HG03097 (cell line): ENCODE data around the gene LINC00237.

ENCODE experiments used
- ATAC-seq: cut with Tn5 transposase; IDR thresholded peaks from one replicate; pipeline ENCODE4 v1.9.1; 2021; ENCODE audit not compliant: unreplicated experiment, low FRiP score

LINC00237 gene

DNA sequence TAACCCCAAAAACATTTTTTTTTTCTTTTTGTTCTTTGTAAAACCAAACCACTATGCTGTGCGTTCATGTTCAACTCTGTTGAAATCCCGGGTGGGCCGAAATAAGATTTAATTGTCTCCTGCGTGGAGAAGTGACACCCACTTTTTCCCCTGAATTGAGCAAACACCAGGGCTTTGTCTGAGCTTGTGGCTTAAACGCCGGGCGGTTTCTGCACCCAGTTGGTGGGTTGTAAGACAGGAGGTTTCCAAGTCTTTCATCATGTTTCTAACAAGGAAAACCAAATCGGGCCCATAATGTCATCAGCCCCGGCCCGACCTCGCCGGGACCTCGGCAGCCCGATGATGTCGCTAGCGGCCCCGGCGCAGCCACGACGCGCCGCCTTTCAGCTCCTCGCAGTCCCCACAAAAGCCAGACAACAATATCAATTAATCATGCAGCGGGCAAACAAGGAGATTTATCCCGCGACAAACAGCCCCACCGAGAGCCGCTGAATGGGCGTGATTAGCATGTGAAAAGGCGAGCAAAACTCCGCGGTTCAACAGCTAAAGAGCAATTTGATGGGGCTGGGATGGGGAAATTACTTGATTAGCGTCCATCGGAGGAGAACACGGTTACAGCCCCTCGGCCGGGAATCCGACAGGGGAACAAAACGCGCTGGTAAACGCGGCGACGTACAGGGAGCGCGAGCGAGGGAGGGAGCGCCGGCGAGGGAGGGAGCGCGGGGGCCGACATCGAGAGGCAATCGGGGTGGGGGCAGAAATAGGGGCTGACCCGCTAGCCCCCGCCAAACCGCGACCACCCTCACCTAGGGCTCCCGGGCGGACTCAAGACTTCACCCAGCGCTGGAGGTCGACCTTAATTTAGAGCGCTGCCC is 5.3 kb downstream of the LINC00237 start:
- no peak for ATAC-seq

DNA sequence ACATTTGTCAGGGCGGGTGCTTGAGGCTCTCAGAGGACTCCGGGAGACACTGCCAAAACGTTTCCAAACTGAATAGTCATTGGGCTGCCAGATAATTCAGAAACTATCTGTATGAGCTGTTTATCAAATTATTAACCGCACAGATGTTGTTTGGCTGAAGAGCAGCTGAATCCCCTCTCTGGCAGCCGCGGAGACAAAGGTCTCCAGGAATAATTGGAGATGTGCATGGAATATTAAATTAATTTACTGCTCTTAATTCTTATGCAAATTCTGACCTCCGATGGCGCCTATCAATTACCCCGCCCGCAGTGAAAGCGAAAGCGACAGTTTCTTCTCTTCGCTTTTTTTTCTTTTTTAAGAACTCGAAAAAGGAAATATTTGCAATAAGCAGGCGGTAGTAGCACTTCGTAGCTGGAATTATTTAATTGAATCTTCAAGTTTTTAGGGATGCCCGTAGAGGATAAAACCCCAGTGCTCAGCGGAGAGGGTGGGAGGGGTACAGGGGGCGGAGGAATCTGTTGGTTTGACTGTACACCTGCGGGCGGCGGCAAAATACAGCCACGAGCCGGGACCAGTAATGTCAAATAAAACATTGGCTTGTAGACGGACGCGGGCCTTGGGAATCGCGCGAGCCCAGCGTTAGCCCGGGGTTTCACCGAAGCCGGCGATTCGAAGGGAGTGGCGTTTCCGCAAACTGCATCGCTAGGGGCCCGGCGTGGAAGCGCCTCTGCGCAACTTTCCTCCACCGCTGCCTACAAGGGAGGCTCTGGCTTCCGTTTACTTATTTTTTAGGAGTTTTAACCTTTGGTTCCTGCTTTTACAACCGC is 6.2 kb downstream of the LINC00237 start:
- ATAC-seq = no peak

DNA sequence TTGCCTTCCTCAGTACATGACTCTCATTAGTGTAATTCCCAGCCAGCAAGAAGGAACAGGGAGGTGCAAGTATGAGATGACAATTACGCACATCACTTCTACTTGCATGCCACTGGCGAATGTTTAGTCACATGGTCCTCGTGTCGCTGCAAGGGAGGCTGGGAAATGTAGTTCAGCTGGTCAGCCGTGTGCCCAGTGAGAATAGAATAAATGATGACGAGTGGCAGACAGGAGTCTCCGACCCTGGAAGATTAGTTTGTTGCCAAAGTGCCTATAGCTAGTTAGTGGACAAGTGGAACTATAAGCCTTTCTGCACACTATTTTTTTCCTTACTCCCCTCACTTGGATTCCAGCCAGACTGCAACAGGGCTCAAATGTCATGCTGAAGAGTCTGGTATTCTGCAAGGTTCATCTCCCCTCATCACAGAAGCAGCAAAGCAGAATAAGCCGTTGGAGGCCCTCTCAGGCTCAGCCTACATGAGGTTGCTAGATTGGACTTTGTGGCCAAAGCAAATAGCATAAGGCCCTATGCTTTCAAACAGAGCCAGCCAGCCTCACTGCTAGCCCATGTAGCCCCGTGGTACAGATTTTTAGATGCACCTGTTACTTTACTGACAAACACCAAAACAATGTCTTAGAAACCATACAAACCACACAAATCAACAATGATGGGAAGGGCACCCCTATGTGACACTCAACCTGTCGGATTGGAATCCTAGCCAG is 9.7 kb downstream of the LINC00237 start:
- ATAC-seq = no peak

DNA sequence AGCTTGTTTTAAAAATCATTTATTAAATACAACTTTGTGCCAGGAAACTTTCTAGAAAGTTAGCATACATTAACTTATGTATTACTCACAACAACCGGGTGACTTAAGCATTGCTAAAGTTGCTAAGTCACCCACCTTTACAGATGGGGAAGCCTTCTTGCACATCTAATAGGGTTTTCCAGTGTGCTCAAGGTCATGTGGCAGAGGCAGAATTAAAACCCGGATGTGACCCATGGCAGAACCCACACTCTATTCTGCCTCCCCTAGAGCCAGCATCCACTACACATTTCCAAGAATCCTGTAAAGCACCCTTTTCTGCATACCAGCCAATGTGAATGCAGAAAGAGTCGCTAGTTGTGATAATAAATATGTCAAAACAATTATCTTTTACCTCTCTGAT is 13.4 kb downstream of the LINC00237 start:
- no peak for ATAC-seq

DNA sequence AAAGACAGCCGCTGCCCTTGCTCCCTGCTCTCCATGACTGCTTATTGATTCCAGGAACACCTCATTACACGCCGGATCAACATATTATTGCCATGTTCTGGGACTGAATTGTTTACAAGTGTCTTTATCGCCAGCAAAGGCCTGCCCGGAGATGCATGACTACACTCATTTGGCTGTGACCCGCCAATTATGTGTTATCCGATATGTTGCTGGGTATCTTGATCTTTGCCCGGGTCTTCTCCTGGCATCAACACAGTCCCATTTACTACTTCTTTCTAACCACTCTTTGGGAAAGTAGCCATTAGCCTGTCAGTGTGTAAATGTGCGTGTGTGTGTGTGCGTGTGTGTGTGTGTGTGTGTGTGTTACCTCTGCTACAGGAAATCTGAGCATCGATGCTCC is 15.4 kb downstream of the LINC00237 start:
- no peak for ATAC-seq

DNA sequence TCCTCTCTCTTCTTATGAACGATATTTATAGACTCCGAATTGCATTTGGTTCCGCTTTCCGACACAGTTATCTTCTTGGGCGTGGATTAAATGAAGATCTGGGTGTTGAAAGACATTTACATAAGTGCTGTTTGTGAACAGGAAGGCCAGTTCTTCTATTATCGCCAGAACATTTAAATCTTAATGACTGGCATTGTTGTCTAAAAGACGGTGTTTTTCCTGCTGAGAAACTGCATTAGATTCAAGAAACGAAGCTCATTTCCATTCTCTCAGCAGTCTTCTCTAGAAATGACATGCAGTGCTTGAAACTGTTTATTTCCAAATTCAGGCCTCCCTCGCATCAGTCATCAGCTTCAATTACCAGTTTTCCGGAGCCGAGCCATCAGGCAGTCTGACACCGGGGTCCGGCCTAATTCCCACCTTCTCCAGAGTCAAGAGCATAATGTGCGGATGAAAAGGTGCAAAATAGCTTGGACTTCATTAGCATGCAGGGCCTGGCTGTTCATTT is 16.0 kb downstream of the LINC00237 start:
- ATAC-seq = no peak

DNA sequence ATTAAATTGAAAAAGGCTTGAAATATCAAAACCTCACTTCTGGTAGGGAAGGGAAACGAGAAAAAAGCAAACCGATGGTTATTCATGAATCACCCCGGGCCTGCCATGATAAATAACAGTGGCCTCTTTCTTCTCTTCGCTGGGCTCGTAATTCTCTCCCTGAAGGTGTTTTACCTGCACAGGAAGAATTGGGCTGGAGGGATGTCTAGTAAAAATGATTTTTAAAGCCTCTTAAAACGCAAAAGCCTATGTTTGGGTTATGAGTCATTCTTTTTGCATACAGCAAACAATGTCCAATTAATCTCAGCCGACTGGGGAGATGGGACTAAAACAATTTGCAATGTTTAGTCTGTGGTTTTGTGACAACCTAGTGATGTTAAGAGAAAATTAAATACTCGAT is 16.8 kb downstream of the LINC00237 start:
- ATAC-seq = no peak

DNA sequence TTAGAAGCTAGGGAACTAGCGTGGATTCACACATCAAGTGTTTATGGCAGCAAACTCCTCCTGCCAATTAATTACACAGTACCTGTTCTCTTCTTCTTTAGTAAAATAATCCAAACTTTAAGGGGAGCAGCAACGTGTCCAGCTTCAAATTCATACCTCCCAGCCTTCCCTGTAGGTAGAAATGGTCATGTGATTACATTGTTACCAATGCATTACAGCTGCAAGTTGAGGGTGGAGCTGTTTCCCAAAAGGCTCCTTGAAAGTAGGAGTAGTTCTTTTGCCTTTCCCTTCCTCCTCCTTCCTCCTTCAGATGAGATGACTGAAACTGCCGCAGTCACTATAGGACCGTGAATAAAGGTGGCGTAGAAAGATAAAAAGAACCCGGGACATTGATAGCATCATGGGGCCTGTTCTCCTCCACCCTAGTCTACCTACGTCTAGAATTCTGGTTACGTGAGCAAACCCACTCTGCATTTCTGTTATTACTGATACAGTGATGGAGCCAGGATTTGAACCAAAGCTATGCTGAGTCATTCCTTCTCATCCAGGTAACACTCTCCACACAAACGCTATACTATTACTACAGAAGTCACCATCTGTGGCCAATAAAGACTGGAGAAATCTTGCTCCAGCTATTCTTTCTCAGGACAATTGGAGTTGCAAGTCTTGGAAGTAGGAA is 18.2 kb downstream of the LINC00237 start:
- ATAC-seq = no peak

DNA sequence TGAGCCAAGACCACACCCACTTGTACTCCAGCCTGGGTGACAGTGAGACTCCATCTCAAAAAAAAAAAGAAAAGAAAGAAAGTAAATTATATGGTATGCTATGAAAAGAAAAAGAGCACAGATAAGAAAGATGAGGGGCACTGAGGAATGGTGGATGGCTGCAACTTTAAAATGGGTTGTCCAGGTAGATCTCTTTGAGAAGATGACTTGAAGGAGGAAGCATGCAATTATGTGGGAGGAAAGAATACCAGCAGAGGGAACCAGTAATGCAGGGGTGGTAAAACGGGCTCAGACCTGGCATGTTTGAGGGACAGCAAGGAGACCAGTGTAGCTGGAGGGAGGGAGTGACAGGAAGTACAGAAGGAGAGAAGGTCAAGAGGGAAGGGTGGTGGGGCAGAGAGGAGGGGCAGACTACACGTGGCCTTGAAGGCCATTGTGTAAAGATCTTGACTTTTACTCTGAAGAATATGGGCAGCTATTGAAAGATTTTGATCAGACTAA is 22.3 kb downstream of the LINC00237 start:
- ATAC-seq = no peak

DNA sequence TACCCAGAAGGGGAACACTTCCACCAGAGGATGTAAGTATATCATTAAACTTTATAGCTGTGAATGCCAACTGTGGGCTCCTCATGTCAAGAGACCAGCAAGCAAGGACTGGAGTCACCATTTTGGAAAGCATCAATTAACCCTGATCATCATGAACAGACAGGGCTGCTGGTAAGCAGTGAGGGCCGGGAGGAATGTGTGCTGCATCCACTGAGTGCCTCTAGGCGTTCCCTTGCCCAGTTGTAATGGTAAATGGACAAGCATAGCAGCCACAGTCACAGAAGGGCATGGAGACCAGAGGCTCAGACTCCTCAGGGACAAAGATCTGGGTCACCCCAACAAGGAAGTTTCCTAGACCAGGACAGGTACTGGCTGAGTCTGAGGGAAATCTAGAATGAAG is 23.6 kb downstream of the LINC00237 start:
- no peak for ATAC-seq

DNA sequence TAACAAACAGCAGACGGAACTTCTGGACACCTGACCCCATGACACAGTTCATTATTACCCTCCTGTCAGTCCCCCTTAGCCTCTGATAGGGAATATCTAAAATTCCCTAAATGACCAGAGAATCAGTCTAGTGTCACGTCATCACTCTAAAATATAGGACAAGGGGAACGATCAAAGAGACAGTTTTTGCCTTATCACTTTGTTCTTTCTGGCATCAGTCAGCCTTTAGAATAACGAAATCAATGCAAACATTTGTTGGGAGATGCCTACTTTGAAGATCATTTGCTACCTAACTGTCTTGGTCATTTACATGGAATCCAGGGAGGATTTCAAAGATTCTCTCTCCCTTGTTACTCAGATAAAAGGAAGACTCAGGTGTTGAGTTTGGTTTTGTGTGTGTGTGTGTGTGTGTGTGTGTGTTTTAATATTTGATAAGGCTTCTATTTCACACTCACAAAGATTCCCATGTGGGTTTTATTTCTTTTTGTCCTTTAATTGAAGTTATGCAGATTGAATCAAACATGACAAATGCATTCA is 28.3 kb downstream of the LINC00237 start:
- ATAC-seq = no peak

DNA sequence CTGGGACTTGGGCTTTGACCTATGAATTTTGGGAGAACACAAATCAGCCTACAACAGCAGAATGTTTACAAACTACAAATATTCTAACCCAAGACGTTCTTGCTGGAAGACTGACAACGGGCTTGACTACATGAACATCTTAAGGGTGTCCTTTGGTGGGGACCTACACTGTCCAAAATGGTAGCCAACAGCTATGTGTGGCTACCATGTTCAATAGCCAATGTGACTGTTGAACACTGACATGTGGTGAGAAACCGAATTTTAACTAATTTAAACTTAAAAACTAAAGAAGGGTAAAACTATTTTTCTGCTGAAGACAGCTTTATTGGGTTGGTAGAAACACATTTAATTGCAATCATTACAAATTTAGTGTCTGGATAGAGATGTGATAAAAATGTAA is 30.1 kb downstream of the LINC00237 start:
- no peak for ATAC-seq

DNA sequence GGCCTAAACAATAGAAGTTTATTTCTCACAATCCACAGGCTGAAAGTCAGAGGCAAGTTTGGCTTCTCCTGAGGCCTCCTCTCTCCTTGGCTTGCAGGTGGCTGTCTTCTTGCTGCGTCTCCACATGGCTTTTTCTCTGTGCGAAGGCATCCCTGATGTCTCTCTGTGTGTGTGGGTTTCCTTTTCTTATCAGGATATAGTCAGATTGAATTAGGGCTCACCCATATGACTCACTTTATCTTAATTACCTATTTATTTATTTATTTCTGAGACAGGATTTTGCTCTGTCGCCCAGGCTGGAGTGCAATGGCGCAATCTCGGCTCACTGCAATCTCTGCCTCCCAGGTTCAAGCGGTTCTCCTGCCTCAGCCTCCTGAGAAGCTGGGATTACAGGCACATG is 30.7 kb downstream of the LINC00237 start:
- ATAC-seq = no peak

DNA sequence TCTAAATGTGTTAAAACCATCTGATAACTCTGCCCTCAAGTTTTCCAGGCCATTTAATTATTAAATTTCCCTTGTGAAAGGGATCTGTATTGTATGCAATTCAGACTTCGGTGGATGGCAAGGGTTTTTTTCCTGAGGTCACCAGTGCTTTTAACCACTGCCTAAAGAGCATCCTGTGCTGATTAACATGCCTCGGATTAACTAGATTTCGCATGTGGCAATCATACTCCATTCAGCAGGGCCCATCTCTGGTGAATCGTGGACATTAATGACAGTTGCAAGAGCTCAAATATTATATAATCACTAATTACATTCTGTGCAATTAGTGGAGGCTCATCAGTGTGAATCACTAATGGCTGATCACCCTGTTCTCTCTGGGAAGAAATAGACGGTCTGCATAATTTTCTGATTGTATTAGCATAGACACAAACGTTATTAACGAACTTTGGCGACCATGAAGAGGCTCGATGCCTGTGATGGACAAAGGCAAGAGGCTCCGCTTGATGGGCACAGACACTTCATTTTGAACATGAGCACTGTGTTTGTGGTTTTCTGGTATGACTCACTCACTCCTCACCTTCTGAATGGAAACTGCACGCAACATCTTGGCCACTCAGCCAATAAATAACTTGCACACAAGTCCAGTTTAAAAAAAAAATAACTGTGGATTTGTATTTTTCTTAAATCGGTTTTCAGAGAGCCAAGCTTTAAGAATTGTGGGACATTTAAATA is 31.4 kb downstream of the LINC00237 start:
- peak; percentile 93 for ATAC-seq

DNA sequence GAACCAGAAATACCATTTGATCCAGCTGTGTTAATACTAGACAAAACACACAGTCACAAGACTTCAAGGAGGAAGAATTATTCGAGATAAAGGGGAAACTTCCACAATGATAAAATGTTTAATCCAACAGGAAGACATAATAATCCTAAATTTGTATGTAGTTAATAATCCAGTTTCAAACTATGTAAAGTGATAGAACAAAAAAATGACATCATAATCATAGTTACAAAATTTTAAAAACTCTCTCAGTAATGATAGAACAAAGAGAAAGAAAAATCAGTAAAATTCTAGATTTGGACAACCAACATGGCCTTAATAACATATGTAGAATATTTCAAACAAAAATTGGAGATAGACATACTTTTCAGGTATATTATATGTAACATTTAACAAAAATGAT is 38.9 kb downstream of the LINC00237 start:
- no peak for ATAC-seq

DNA sequence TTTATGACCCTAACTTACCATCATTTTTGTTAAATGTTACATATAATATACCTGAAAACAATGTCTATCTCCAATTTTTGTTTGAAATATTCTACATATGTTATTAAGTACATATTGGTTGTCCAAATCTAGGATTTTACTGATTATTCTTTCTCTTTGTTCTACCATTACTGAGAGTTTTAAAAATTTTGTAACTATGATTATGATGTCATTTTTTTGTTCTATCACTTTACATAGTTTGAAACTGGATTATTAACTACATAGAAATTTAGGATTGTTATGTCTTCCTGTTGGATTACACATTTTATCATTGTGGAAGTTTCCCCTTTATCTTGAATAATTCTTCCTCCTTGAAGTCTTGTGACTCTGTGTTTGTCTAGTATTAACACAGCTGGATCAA is 41.2 kb downstream of the LINC00237 start:
- ATAC-seq = no peak

DNA sequence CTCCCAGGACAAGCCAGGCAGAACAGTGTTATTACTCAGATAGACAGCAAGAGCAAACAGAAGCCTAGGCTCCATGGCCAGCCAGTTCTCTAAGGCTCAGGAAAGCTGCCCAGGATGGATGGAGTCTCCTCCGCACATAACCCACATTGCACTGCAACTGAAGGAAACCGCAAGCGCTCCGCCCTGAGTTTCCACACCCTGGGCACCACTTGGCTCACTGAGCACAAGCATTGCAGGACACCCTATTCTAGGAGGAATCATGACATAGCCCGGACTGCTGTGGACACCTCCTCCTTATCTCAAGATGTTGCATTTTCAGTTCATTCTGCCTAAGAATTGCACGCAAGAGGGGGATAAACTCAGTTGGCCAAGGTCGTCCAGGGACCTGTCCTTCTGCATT is 42.9 kb downstream of the LINC00237 start:
- no peak for ATAC-seq

DNA sequence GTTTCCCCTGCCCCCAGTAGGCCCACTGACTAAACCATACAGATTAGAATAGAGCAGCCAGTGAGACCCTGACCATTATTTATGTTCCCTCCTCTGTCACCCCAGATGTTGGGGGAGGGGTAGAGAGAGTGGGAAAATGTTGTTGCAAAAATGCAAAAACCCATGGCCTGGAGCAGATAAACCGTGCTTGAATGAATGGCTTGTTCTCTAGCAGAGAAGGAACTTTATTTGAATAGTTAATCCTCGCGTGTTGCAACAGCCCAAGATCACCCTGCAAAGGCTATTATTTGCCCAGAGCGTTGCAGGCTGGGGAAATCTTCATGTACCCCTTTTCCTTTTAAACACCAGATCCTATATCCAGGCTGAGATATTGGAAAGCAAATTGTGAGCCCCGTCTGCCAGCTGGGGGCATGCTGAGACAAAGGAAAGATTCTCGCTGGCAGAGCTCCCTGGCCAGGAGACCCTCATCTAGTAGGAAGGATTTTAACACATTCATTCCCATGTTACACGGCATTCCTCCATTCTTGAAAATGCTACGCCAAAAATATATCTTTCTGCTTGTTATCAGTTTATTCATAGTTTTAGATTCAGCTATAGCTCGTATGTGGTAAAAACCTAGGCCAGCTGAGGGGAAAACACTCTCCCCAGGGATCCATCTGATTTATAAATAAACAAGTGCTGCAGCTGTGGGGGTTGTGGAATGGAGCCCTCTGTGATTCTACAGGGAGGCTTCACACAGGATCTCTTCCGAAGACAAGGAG is 53.0 kb downstream of the LINC00237 start:
- no peak for ATAC-seq

DNA sequence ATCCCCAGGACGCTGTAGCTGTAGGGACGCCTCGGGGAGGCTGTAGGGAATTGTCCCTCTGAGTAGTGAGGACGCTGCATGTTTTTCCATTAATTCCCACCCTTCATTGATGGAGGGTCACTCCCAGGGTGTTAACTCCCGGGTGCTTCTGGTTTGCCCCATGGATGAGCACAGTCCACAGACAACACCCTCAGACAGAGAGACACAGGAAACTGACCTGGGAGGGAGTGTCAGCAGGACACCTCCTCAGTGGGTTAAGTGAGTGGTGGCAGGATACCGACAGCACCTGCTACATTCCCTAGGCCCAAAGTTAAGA is 53.5 kb downstream of the LINC00237 start:
- no peak for ATAC-seq
